Thyroid gland (tissue), 4 donors: ENCODE measurements around the gene MUC6. TPM values are rescaled to one million over a fixed set of nuclear protein-coding genes. Genes with fewer than 3 reads are reported as not detected.

Experiments
- DNase-seq, 2 donors: peaks; one replicate each; pipeline ENCODE4 v3.0.0-alpha.2; 2019
- H3K27ac ChIP-seq, 3 donors: fragments of 200-600 bp; sonication (generic); 1 replicate in 2 of 3; 2 replicates in 1 of 3; pipeline ENCODE4 v1.5.1; 2016 to 2019; ENCODE audit warnings: mild to moderate bottlenecking in 1 of 3, moderate library complexity in 1 of 3
- H3K27me3 ChIP-seq: fragments of 200-600 bp; sonication (generic); one replicate; pipeline ENCODE4 v1.5.1; 2019
- H3K36me3 ChIP-seq, 2 donors: fragments of 200-600 bp; sonication (generic); one replicate each; pipeline ENCODE4 v1.5.1; 2016 to 2019
- H3K4me1 ChIP-seq, 2 donors: fragments of 200-600 bp; sonication (generic); one replicate each; pipeline ENCODE4 v1.5.1; 2017 to 2019
- H3K4me3 ChIP-seq, 3 donors: fragments of 200-600 bp; sonication (generic); replicated peaks in 1 of 3; 1 replicate in 2 of 3; 2 replicates in 1 of 3; pipeline ENCODE4 v1.5.1; 2016; ENCODE audit warnings: mild to moderate bottlenecking in 1 of 3
- H3K9me3 ChIP-seq: fragments of 200-600 bp; sonication (generic); one replicate; pipeline ENCODE4 v1.5.1; 2017
- CTCF ChIP-seq, 6 experiments: fragments of 200-600 bp in 3 of 6; fragments of 450-650 bp in 3 of 6; sonication (generic) in 3 of 6; IDR thresholded peaks; one replicate each; pipeline ENCODE4 v1.5.1; 2016 to 2019; ENCODE audit warnings: antibody characterized with exemption in 6 of 6, mild to moderate bottlenecking in 2 of 6, inconsistent platforms in 1 of 6, moderate library complexity in 1 of 6
- POLR2A ChIP-seq, 2 donors: fragments of 450-650 bp; IDR thresholded peaks; one replicate each; pipeline ENCODE4 v1.6.1; 2017; ENCODE audit warnings: antibody characterized with exemption in 2 of 2, mild to moderate bottlenecking in 2 of 2, moderate library complexity in 1 of 2
- WGBS, 2 donors: methylation state at CpG; one replicate each; pipeline ENCODE4 v1.1.5; 2017; 5-methylcytosine and 5-hydroxymethylcytosine counted together
- intact Hi-C: fragments of 100-400 bp; cut with DNase I; formaldehyde crosslinking; loops from one replicate; pipeline ENCODE4 v1.15.1; 2023
- total RNA-seq, 4 donors: library from RNA; depleted of rRNA; stranded (reverse); fragments of >200 nt; gene quantifications; one replicate each; pipeline ENCODE4 v1.2.3, GENCODE V29; 2016

Gene MUC6
- total RNA-seq, 4 donors from 2014 or later: not detected

DNA sequence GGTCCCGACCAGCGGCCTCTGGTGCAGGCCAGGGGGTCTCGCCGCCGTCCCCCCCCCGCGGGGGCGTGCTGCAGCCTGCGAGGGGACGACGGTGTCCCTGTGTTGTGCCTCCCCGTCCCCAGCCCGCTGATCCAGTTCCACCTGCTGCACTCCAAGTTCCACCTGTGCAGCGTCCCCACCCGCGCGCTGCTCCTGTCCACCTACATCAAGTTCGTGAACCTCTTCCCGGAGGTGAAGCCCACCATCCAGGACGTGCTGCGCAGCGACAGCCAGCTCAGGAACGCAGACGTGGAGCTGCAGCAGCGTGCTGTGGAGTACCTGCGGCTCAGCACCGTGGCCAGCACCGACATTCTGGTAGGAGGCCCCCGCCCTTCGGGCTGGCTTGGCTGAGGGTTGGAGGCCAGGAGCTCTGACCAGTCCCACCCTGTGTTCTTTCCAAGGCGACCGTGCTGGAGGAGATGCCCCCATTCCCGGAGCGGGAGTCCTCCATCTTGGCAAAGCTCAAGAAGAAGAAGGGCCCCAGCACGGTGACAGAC is 42.8 kb downstream of the MUC6 start:
- Histone ChIP-seq H3K9me3 (no peaks in the 10 kb centered on the region), H3K36me3 (peaks cover 37 to 50% of the 10 kb centered on the region in 2 donors), H3K27me3 (no peaks in the 10 kb centered on the region), H3K4me1 (no peaks in the 10 kb centered on the region), H3K27ac (no peak overlapping the region), H3K4me3 (no peak overlapping the region)
- DNase-seq: no peak
- WGBS, 2 donors: 92 to 93% methylated on average over 35 of the region's 35 CpGs
- no peak for TF ChIP-seq CTCF (IDR thresholded peaks at IDR 0.05)
- TF ChIP-seq POLR2A (IDR thresholded peaks at IDR 0.05): no peak
- intact Hi-C loops: no loop called here

DNA sequence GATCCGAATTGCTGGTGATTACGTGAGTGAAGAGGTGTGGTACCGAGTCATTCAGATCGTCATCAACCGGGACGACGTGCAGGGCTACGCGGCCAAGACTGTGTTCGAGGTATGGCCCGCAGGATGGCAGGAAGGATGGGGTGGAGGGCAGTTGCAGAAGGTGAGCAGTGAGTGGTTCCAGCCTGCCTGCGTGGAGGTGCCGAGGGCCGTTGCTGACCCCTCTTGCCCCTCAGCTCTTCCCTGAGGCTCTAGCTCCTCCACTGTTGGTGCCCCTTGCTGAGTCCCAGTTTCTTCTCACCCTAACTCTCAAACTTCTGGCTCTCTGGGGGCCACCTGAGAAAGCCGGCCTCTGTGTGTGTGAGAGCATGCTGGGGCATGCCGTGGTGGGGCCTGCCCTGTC is 43.9 kb downstream of the MUC6 start:
- Histone ChIP-seq H3K27me3 (no peaks in the 10 kb centered on the region), H3K36me3 (peaks cover 42 to 61% of the 10 kb centered on the region in 2 donors), H3K4me1 (no peaks in the 10 kb centered on the region), H3K27ac (no peak overlapping the region), H3K9me3 (no peaks in the 10 kb centered on the region), H3K4me3 (no peak overlapping the region)
- intact Hi-C loops: no loop called here
- DNase-seq: no peak
- TF ChIP-seq POLR2A (IDR thresholded peaks at IDR 0.05): no peak
- no peak for TF ChIP-seq CTCF (IDR thresholded peaks at IDR 0.05)
- WGBS, 2 donors: 96 to 97% methylated on average over 16 of the region's 16 CpGs

DNA sequence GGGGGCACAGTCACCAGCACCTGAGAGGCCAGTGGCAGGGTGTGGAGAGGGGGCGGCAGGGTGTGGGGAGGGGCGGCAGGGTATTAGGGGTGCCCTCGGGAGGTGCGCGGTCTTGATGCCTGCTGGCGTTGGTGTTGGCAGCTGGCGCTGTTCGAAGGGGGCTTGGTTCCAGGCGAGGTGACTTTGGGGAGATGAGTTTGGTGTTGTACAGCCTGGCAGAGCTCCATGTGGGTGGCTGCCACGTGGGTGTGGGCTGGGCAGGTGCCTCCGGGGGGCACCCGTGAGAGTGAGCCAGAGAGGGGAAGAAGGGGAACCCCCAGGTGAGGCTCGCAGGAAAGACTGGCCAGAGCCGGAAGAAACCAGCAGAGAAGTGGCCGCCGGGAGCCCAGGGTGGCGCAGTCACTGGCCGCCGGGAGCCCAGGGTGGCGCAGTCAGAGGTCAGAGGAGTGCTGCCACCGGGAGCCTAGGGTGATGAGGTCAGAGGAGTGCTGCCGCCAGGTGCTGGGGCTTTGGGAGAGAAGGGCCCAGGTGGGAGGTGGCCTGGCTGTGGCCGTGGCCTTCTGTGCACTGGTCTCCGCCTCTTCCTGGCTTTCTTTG is 44.7 kb downstream of the MUC6 start:
- intact Hi-C loops: no loop called here
- DNase-seq: no peak
- H3K4me3 ChIP-seq: no peak overlapping the region
- H3K9me3 ChIP-seq: no peaks in the 10 kb centered on the region
- peaks cover 45 to 68% of the 10 kb centered on the region in 2 donors for H3K36me3 ChIP-seq
- H3K27me3 ChIP-seq: no peaks in the 10 kb centered on the region
- TF ChIP-seq CTCF (IDR thresholded peaks at IDR 0.05) (no peak), POLR2A (IDR thresholded peaks at IDR 0.05) (no peak)
- H3K27ac ChIP-seq: no peak overlapping the region
- 86 to 92% methylated on average over 23 to 24 of the region's 24 CpGs for WGBS, 2 donors
- H3K4me1 ChIP-seq: peaks cover 4% of the 10 kb centered on the region in 2 donors

DNA sequence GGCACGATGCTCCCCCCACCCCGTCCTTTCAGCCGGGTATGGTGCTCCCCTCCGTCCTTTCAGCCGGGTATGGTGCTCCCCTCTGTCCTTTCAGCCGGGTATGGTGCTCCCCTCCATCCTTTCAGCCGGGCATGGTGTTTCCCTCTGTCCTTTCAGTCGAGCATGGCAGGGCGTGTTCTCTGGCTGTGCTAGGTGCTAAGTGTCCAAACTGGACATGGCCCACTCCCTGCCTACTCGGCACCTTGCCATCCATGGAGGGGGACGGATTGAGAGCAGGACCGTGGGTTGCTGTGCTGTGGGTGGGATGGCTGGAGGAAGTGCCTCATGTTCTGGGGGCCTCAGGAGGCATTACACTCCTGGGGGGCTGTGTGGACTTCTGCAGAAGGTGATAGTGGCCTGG is 45.5 kb downstream of the MUC6 start:
- Histone ChIP-seq H3K27me3 (no peaks in the 10 kb centered on the region), H3K27ac (no peak overlapping the region), H3K9me3 (no peaks in the 10 kb centered on the region), H3K4me1 (peaks cover 12% of the 10 kb centered on the region in 2 donors), H3K4me3 (no peak overlapping the region), H3K36me3 (peaks cover 48 to 70% of the 10 kb centered on the region in 2 donors)
- intact Hi-C loops: no loop called here
- DNase-seq: no peak
- WGBS, 2 donors: 85 to 92% methylated on average over 12 of the region's 12 CpGs
- TF ChIP-seq POLR2A (IDR thresholded peaks at IDR 0.05) (no peak), CTCF (IDR thresholded peaks at IDR 0.05) (no peak)

DNA sequence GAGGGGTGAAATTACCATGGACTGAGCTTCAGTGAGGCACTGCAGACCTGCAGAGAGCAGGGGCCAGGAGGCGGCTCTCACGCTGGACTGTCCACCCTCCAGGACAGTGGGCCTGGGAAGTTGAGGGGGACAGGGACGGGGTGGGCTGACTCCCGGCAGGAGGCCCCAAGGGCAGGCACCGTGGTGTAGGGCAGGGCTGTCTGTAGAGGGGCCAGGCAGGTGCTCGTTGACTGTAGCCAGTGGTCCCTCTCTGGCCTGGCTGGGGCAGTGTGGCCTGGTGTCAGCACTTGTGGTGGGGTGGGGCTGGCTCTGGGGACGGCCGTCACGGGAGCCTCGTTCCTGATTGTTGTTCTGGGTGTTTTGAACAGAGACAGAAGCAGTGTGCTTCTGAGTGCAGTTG is 46.4 kb downstream of the MUC6 start:
- WGBS, 2 donors: 76 to 83% methylated on average over 3 to 6 of the region's 10 CpGs
- intact Hi-C loops: no loop called here

More for the DNA sequence above, 46.4 kb downstream of the MUC6 start:
- H3K27ac ChIP-seq: no peak overlapping the region
- peaks cover 12 to 14% of the 10 kb centered on the region in 2 donors for H3K4me1 ChIP-seq
- TF ChIP-seq CTCF (IDR thresholded peaks at IDR 0.05): no peak
- no peak for TF ChIP-seq POLR2A (IDR thresholded peaks at IDR 0.05)
- H3K36me3 ChIP-seq: peaks cover 58 to 76% of the 10 kb centered on the region in 2 donors
- H3K27me3 ChIP-seq: no peaks in the 10 kb centered on the region
- no peak overlapping the region for H3K4me3 ChIP-seq
- no peak for DNase-seq
- no peaks in the 10 kb centered on the region for H3K9me3 ChIP-seq
